DOHH2 (cell line): Measurements from ENCODE around the gene SCLT1.

Experiments
- H3F3A ChIP-seq: fragments of 200-600 bp; sonication (generic), shearing (Covaris generic); 2 replicates; pipeline ENCODE4 v1.6.0; 2016; ENCODE audit warnings: antibody characterized with exemption, mild to moderate bottlenecking; ENCODE audit not compliant: control insufficient read depth, insufficient read depth
- H3K27ac ChIP-seq: fragments of 200-600 bp; sonication (generic); 2 replicates; pipeline ENCODE4 v1.5.1; 2014; ENCODE audit warnings: low read depth, mild to moderate bottlenecking, low read length, moderate library complexity
- H3K27me3 ChIP-seq: fragments of 200-600 bp; sonication (generic); 2 replicates; pipeline ENCODE4 v1.6.1; 2014; ENCODE audit warnings: mild to moderate bottlenecking, low read length, mixed read lengths; ENCODE audit not compliant: control insufficient read depth
- H3K36me3 ChIP-seq: fragments of 200-600 bp; sonication (generic); 2 replicates; pipeline ENCODE4 v1.6.1; 2014; ENCODE audit warnings: mild to moderate bottlenecking, low read length, moderate library complexity, mixed read lengths; ENCODE audit not compliant: control insufficient read depth
- H3K4me1 ChIP-seq: fragments of 200-600 bp; sonication (generic); 2 replicates; pipeline ENCODE4 v1.6.1; 2014; ENCODE audit warnings: mild to moderate bottlenecking, low read length, mixed read lengths; ENCODE audit not compliant: control insufficient read depth
- H3K4me2 ChIP-seq: fragments of 200-600 bp; sonication (generic); 2 replicates; pipeline ENCODE4 v1.6.0; 2014; ENCODE audit warnings: mild to moderate bottlenecking, low read length, moderate library complexity
- H3K4me3 ChIP-seq: fragments of 200-600 bp; sonication (generic); 2 replicates; pipeline ENCODE4 v1.5.1; 2014; ENCODE audit warnings: mild to moderate bottlenecking, low read length, mixed read lengths
- H3K79me2 ChIP-seq: fragments of 200-600 bp; sonication (generic); 2 replicates; pipeline ENCODE4 v1.6.1; 2014; ENCODE audit warnings: mild to moderate bottlenecking, low read length, mixed read lengths; ENCODE audit not compliant: control insufficient read depth
- H3K9me2 ChIP-seq: fragments of 200-600 bp; sonication (generic); replicated peaks from 2 replicates; pipeline ENCODE4 v1.6.1; 2014; ENCODE audit warnings: mild to moderate bottlenecking, low read length, mixed read lengths; ENCODE audit not compliant: control insufficient read depth
- H3K9me3 ChIP-seq: fragments of 200-600 bp; sonication (generic); 2 replicates; pipeline ENCODE4 v1.6.1; 2014; ENCODE audit warnings: antibody characterized with exemption, low read length, mixed read lengths; ENCODE audit not compliant: control insufficient read depth, insufficient read depth
- H4K20me1 ChIP-seq: fragments of 200-600 bp; sonication (generic); 2 replicates; pipeline ENCODE4 v1.6.0; 2014; ENCODE audit warnings: low read depth, mild to moderate bottlenecking, antibody characterized with exemption, low read length, moderate library complexity; ENCODE audit not compliant: control insufficient read depth, insufficient read depth
- EZH2phosphoT487 ChIP-seq: fragments of 200-600 bp; sonication (generic); IDR thresholded peaks from 2 replicates; pipeline ENCODE4 v1.6.1; 2017; ENCODE audit warnings: borderline replicate concordance, mild to moderate bottlenecking, antibody characterized with exemption, low read length, moderate library complexity, mixed read lengths
- TF ChIP-seq, protein P1 (sequence below): fragments of 200-600 bp; sonication (generic); IDR thresholded peaks from one replicate; pipeline ENCODE4 v1.5.1; 2014; ENCODE audit warnings: antibody characterized with exemption, mild to moderate bottlenecking, low read depth, low read length; ENCODE audit not compliant: poor library complexity, severe bottlenecking

The SCLT1 gene

DNA sequence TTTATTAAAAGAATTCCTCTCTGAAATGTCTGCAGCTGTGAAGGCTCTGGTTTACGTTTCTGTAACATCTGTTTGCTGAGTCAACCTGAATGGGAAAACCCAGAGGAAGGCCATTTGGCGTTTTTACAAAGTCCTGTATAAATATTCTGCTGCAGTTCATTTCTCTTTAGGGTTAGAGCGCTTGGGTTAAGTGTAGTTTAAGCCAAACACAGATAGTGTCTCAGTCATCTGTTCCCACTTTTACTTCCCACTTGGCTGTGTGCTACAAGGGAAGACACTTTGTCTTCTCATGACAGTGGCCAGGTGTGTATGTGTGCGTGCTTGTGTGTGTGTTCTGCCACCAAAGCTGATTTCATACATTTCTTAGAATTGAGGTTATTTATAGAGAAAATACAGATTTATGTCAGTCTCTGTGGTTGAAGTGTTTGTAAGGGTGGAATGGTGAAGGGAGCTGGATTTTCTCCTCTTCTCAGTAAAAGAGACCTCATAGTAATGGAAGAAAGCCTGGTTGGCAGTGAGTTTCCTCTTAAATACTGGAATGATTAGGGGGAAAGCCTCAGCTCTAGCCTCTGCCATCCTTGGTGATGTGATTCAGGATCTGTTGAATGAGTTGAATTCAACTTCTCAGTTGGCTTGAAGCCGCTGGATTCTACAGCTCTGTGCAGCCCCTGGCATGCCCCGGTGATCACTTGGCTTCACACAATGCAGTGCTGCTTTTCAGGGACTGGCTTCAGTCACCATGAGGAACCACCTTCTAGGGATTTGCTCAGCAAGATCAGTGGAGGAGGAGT, 233.3 kb downstream of the SCLT1 start:
- no peak for TF ChIP-seq EZH2phosphoT487
- TF ChIP-seq, protein P1, sequence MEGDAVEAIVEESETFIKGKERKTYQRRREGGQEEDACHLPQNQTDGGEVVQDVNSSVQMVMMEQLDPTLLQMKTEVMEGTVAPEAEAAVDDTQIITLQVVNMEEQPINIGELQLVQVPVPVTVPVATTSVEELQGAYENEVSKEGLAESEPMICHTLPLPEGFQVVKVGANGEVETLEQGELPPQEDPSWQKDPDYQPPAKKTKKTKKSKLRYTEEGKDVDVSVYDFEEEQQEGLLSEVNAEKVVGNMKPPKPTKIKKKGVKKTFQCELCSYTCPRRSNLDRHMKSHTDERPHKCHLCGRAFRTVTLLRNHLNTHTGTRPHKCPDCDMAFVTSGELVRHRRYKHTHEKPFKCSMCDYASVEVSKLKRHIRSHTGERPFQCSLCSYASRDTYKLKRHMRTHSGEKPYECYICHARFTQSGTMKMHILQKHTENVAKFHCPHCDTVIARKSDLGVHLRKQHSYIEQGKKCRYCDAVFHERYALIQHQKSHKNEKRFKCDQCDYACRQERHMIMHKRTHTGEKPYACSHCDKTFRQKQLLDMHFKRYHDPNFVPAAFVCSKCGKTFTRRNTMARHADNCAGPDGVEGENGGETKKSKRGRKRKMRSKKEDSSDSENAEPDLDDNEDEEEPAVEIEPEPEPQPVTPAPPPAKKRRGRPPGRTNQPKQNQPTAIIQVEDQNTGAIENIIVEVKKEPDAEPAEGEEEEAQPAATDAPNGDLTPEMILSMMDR, result no peak
- peaks cover 30% of the 10 kb centered on the region for H3K4me1 ChIP-seq
- H4K20me1 ChIP-seq, result peaks cover 6% of the 10 kb centered on the region
- H3K9me3 ChIP-seq, result no peaks in the 10 kb centered on the region
- H3K27ac ChIP-seq, result no peak overlapping the region
- H3K27me3 ChIP-seq, result no peaks in the 10 kb centered on the region
- H3K9me2 ChIP-seq, result no peaks in the 10 kb centered on the region
- peaks cover 21% of the 10 kb centered on the region for H3K79me2 ChIP-seq
- peaks cover 3% of the 10 kb centered on the region; the same call in 1 of the 2 replicates for H3F3A ChIP-seq
- peaks cover 98% of the 10 kb centered on the region for H3K36me3 ChIP-seq
- no peak overlapping the region for H3K4me3 ChIP-seq
- H3K4me2 ChIP-seq, result no peak overlapping the region

DNA sequence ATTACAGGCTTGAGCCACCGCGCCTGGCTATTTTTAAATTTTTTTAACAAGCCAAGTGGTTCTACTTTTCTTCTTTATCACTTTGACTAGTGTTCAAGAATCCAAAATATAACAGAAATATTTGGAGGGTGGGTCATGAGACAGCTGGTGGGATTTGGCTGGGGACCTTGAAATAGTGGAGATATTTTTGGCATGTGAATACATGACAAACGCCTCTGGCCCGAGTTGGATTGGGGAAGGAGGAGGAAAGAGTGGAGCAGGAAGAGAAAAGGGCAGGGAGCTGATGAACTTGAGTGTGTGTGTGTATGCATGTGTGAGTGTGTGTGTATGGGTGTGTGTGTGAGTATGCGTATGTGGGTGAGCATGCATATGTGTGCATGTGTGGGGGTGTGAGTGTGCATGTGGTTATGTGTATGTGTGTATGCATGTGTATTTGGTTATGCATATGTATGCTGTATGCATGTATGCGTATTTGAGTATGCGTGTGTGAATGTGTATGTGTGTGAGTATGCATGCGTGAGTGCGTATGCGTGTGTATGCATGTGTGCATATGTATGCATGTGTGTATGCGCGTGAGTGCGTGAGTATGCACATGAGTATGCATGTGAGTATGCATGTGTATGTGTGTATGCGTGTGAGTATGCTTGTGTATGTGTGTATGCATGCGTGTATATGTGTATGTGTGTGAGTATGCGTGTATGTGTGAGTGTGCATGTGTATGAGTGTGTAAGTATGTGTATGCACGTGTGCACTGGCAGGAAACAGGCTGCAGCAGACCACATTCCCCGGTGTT, 234.3 kb downstream of the SCLT1 start:
- no peaks in the 10 kb centered on the region for H3K9me2 ChIP-seq
- H4K20me1 ChIP-seq, result peaks cover 6% of the 10 kb centered on the region
- no peaks in the 10 kb centered on the region for H3K27me3 ChIP-seq
- H3K4me2 ChIP-seq, result no peak overlapping the region
- no peak overlapping the region for H3K4me3 ChIP-seq
- peaks cover 35% of the 10 kb centered on the region for H3K4me1 ChIP-seq
- TF ChIP-seq, protein P1, result no peak
- no peak for TF ChIP-seq EZH2phosphoT487
- H3K27ac ChIP-seq, result no peak overlapping the region
- H3K79me2 ChIP-seq, result peaks cover 17% of the 10 kb centered on the region
- H3K36me3 ChIP-seq, result peaks cover 98% of the 10 kb centered on the region
- H3K9me3 ChIP-seq, result no peaks in the 10 kb centered on the region
- peaks cover 3% of the 10 kb centered on the region; the same call in 1 of the 2 replicates for H3F3A ChIP-seq

DNA sequence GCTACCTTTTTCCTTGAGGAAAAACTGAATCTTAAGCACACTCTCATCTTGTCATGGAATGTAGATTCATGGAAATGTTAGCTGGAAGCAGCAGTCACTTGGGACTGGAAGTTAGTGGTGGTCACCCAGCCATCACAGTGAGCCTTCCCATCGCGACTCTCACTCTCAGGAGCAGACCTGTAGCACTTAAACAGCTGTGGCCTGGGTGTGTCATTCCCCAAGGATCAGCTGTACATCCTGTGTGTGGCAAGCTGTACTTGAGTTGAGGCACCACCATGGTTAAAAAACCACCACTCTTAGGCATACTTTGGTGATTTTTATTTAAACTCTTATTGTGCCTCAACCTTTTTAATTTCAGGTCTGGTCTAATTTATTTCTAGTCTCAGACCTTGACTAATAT, 237.1 kb downstream of the SCLT1 start:
- Histone ChIP-seq H3K36me3 (peaks cover 96% of the 10 kb centered on the region), H3K27ac (no peak overlapping the region), H3K4me2 (no peak overlapping the region), H3K79me2 (peaks cover 12% of the 10 kb centered on the region), H3K9me3 (no peaks in the 10 kb centered on the region), H3K4me1 (peaks cover 25% of the 10 kb centered on the region), H3K4me3 (no peak overlapping the region), H3F3A (peaks cover 3% of the 10 kb centered on the region; the same call in 1 of the 2 replicates), H4K20me1 (peaks cover 6% of the 10 kb centered on the region), H3K27me3 (no peaks in the 10 kb centered on the region), H3K9me2 (no peaks in the 10 kb centered on the region)
- no peak for TF ChIP-seq EZH2phosphoT487
- TF ChIP-seq, protein P1, result no peak
